Measurements from ENCODE around the gene YKT6. TPM values are rescaled to one million over a fixed set of nuclear protein-coding genes. Genes with fewer than 3 reads are reported as not detected.

Gene YKT6
- total and polyA plus RNA-seq, 2 donors (not counting 3 experiments of a cell fraction or from before 2014, with no cell fraction given): 117 to 120 TPM

DNA sequence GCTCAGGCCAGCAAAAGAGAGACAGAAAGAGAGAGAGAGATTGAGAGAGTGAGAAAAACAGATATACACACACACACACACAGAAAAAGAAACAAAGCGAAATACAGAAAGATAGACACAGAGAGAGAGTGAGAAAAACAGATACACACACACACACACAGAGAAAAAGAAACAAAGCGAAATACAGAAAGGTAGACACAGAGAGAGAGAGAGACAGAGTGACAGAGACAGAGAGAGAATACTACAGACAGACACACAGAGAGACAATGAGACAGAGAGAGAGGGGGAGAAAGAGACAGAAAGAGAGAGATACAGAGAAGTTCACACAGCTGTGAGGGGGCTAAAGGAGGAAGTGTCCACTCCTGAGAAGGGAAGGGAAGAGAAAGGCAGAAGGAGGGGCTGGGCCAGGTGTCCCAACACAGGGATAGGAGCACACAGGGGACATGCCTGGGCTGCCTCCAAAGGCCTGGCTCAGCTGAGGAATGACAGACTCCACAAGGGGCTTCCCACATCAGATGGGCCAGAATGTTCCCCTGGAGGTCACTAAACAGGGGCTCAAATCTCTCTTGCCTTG is 15.8 kb upstream of the YKT6 start:
- no peak for FAIRE-seq
- intact Hi-C loops (cut with micrococcal nuclease) (no loop called here), dilution Hi-C loops (cut with MboI; ENCODE audit: extremely low pct_ligation_motif_present, low sequenced_read_pairs) (no loop called here)
- TF ChIP-seq, protein P1, sequence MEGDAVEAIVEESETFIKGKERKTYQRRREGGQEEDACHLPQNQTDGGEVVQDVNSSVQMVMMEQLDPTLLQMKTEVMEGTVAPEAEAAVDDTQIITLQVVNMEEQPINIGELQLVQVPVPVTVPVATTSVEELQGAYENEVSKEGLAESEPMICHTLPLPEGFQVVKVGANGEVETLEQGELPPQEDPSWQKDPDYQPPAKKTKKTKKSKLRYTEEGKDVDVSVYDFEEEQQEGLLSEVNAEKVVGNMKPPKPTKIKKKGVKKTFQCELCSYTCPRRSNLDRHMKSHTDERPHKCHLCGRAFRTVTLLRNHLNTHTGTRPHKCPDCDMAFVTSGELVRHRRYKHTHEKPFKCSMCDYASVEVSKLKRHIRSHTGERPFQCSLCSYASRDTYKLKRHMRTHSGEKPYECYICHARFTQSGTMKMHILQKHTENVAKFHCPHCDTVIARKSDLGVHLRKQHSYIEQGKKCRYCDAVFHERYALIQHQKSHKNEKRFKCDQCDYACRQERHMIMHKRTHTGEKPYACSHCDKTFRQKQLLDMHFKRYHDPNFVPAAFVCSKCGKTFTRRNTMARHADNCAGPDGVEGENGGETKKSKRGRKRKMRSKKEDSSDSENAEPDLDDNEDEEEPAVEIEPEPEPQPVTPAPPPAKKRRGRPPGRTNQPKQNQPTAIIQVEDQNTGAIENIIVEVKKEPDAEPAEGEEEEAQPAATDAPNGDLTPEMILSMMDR (IDR thresholded peaks at IDR 0.05; ENCODE audit: extremely low read depth in 1 of 2, insufficient read depth in 1 of 2, low read depth in 1 of 2, low read length in 2 of 2): no peak
- no peak for TF ChIP-seq GATA2 (IDR thresholded peaks at IDR 0.05; ENCODE audit: insufficient read depth, insufficient read length, low read depth, low read length)
- no peak for DNase-seq (ENCODE audit: low read depth, low spot score)
- BruUV-seq (replicated peaks): no TSS peak
- ChIA-PET POLR2A (no interaction called here), CTCF (interaction anchor here (0.9 kb wide), 1 partner anchor 11 kb away, joined by 3 read pairs; no protein-coding TSS in a partner anchor)
- Histone ChIP-seq H3K9ac (replicated peaks; ENCODE audit: extremely low read depth, insufficient read depth, low read length) (no peak overlapping the region), H3K4me3 (replicated peaks in 1 of 3; ENCODE audit: insufficient read depth in 1 of 3, low read depth in 1 of 3, low read length in 3 of 3) (no peak overlapping the region), H3K4me1 (ENCODE audit: control insufficient read depth, extremely low read depth, insufficient read depth, low read length) (peaks cover 5% of the 10 kb centered on the region), H3K79me2 (ENCODE audit: control insufficient read depth, insufficient read depth, low read length) (no peaks in the 10 kb centered on the region), H4K20me1 (replicated peaks; ENCODE audit: control insufficient read depth, extremely low read depth, insufficient read depth, low read length) (no peaks in the 10 kb centered on the region), H3K27ac (ENCODE audit: insufficient read depth, low read depth, low read length) (no peak overlapping the region), H3K27me3 (ENCODE audit: control insufficient read depth in 2 of 2, insufficient read depth in 2 of 2, low read length in 2 of 2) (peaks cover 7 to 12% of the 10 kb centered on the region in 2 experiments), H3K9me1 (replicated peaks; ENCODE audit: control insufficient read depth, extremely low read depth, insufficient read depth, low read length) (no peaks in the 10 kb centered on the region), H2AFZ (ENCODE audit: low read depth, low read length) (peak overlapping the region; percentile 34), H3K9me3 (replicated peaks; ENCODE audit: control insufficient read depth, insufficient read depth, low read length) (no peaks in the 10 kb centered on the region), H3K4me2 (ENCODE audit: insufficient read depth, low read length) (no peak overlapping the region), H3K36me3 (ENCODE audit: control insufficient read depth in 2 of 2, extremely low read depth in 1 of 2, insufficient read depth in 2 of 2, low read length in 2 of 2) (no peaks in the 10 kb centered on the region)

DNA sequence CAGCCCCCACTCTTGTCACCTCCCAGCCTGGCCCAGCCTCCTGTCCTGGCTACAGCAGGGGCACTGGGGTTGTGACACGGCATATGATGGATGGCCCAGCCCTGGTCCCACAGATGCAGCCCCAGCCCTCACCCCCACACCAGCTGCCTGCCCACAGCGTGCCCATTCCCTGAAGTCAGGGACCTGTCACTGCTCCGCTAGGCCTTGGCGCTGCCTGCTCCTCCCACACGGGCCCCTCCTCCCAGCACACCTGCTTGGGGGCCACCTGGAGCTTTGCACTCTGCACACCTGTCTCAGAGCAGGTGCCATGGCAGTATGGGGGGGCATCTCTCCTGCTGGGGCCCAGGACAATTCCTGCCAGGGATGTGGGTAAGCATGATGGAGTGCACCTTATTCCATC is 15.0 kb upstream of the YKT6 start:
- ChIA-PET POLR2A (no interaction called here), CTCF (interaction anchor here (0.9 kb wide), 1 partner anchor 11 kb away, joined by 3 read pairs; no protein-coding TSS in a partner anchor)
- Histone ChIP-seq H3K27me3 (ENCODE audit: control insufficient read depth in 2 of 2, insufficient read depth in 2 of 2, low read length in 2 of 2) (peaks cover 5 to 14% of the 10 kb centered on the region in 2 experiments), H3K79me2 (ENCODE audit: control insufficient read depth, insufficient read depth, low read length) (no peaks in the 10 kb centered on the region), H3K9ac (replicated peaks; ENCODE audit: extremely low read depth, insufficient read depth, low read length) (no peak overlapping the region), H4K20me1 (replicated peaks; ENCODE audit: control insufficient read depth, extremely low read depth, insufficient read depth, low read length) (no peaks in the 10 kb centered on the region), H3K27ac (ENCODE audit: insufficient read depth, low read depth, low read length) (no peak overlapping the region), H3K9me3 (replicated peaks; ENCODE audit: control insufficient read depth, insufficient read depth, low read length) (no peaks in the 10 kb centered on the region), H3K4me3 (replicated peaks in 1 of 3; ENCODE audit: insufficient read depth in 1 of 3, low read depth in 1 of 3, low read length in 3 of 3) (no peak overlapping the region), H3K36me3 (ENCODE audit: control insufficient read depth in 2 of 2, extremely low read depth in 1 of 2, insufficient read depth in 2 of 2, low read length in 2 of 2) (no peaks in the 10 kb centered on the region), H2AFZ (ENCODE audit: low read depth, low read length) (no peak overlapping the region), H3K4me2 (ENCODE audit: insufficient read depth, low read length) (no peak overlapping the region), H3K4me1 (ENCODE audit: control insufficient read depth, extremely low read depth, insufficient read depth, low read length) (peaks cover 5% of the 10 kb centered on the region), H3K9me1 (replicated peaks; ENCODE audit: control insufficient read depth, extremely low read depth, insufficient read depth, low read length) (no peaks in the 10 kb centered on the region)
- dilution Hi-C loops (cut with MboI; ENCODE audit: extremely low pct_ligation_motif_present, low sequenced_read_pairs): no loop called here
- FAIRE-seq (no peak), DNase-seq (ENCODE audit: low read depth, low spot score) (no peak)
- no TSS peak for BruUV-seq (replicated peaks)
- TF ChIP-seq, protein P2, sequence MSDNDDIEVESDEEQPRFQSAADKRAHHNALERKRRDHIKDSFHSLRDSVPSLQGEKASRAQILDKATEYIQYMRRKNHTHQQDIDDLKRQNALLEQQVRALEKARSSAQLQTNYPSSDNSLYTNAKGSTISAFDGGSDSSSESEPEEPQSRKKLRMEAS (IDR thresholded peaks at IDR 0.05; ENCODE audit: insufficient read depth, insufficient read length): no peak
- TF ChIP-seq, protein P1 (IDR thresholded peaks at IDR 0.05; ENCODE audit: extremely low read depth in 1 of 2, insufficient read depth in 1 of 2, low read depth in 1 of 2, low read length in 2 of 2): no peak
- no peak for TF ChIP-seq EZH2 (IDR thresholded peaks at IDR 0.05; ENCODE audit: borderline replicate concordance, low read depth, low read length, severe bottlenecking)
- TF ChIP-seq POLR2AphosphoS5 (IDR thresholded peaks at IDR 0.05; ENCODE audit: insufficient read depth, low read depth, low read length): no peak
- TF ChIP-seq GATA2 (IDR thresholded peaks at IDR 0.05; ENCODE audit: insufficient read depth, insufficient read length, low read depth, low read length): no peak
- TF ChIP-seq MYC (IDR thresholded peaks at IDR 0.05; ENCODE audit: low read depth, low read length): no peak
- no peak for TF ChIP-seq POLR2A (IDR thresholded peaks at IDR 0.05; ENCODE audit: low read depth, low read length)
- TF ChIP-seq JUN (IDR thresholded peaks at IDR 0.05; ENCODE audit: borderline replicate concordance, insufficient read depth, insufficient read length, low read depth): no peak
- no peak for TF ChIP-seq FOS (IDR thresholded peaks at IDR 0.05; ENCODE audit: borderline replicate concordance, insufficient read depth, low read length)
- intact Hi-C loops (cut with micrococcal nuclease): no loop called here

All from endothelial cell of umbilical vein (primary cell).